Loucy (cell line): ENCODE measurements around the gene SNX27.

ENCODE experiments used
- CTCF ChIP-seq: fragments of 200-600 bp; sonication (generic); conservative IDR thresholded peaks from 2 replicates; pipeline ENCODE4 v1.5.1; 2014; ENCODE audit warnings: mild to moderate bottlenecking, antibody characterized with exemption, low read length
- EZH2phosphoT487 ChIP-seq: fragments of 200-600 bp; IDR thresholded peaks from 2 replicates; pipeline ENCODE4 v1.6.1; 2018; ENCODE audit warnings: antibody characterized with exemption, mild to moderate bottlenecking, moderate library complexity, borderline replicate concordance

- TF ChIP-seq CTCF: no peak
- no peak for TF ChIP-seq EZH2phosphoT487
These were observed 97.0 kb downstream of the SNX27 start for GRCh38 chr1:151708891-151709290.
